GM23248 (cell line): ENCODE data around the gene FSD1L. TPM values are rescaled to one million over a fixed set of nuclear protein-coding genes. Genes with fewer than 3 reads are reported as not detected.

Experiments
- DNase-seq: peaks from one replicate; pipeline ENCODE4 v3.0.0-alpha.2; 2015
- H2AFZ ChIP-seq: fragments of 200-600 bp; sonication (generic); 2 replicates; pipeline ENCODE4 v1.6.1; 2016; ENCODE audit warnings: antibody characterized with exemption
- H3F3A ChIP-seq: fragments of 200-600 bp; sonication (generic); 2 replicates; pipeline ENCODE4 v1.6.1; 2016; ENCODE audit warnings: mild to moderate bottlenecking, antibody characterized with exemption, mixed run types; ENCODE audit not compliant: insufficient read depth
- H3K27ac ChIP-seq: fragments of 200-600 bp; sonication (generic); 2 replicates; pipeline ENCODE4 v1.5.1; 2016; ENCODE audit warnings: mild to moderate bottlenecking
- H3K27me3 ChIP-seq: fragments of 200-600 bp; sonication (generic); replicated peaks from 2 replicates; pipeline ENCODE4 v1.6.1; 2016; ENCODE audit warnings: mild to moderate bottlenecking; ENCODE audit not compliant: insufficient read depth
- H3K36me3 ChIP-seq: fragments of 200-600 bp; sonication (generic); 2 replicates; pipeline ENCODE4 v1.6.1; 2016; ENCODE audit warnings: low read depth, mild to moderate bottlenecking
- H3K4me1 ChIP-seq: fragments of 200-600 bp; sonication (generic); 2 replicates; pipeline ENCODE4 v1.6.1; 2016; ENCODE audit warnings: mild to moderate bottlenecking; ENCODE audit not compliant: insufficient read depth
- H3K4me2 ChIP-seq: fragments of 200-600 bp; sonication (generic); one replicate; pipeline ENCODE4 v1.6.1; 2016; ENCODE audit warnings: mild to moderate bottlenecking; ENCODE audit not compliant: unreplicated experiment
- H3K4me3 ChIP-seq: fragments of 200-600 bp; sonication (generic); 2 replicates; pipeline ENCODE4 v1.5.1; 2016; ENCODE audit warnings: mild to moderate bottlenecking
- H3K79me2 ChIP-seq: fragments of 200-600 bp; sonication (generic); 2 replicates; pipeline ENCODE4 v1.6.1; 2016; ENCODE audit warnings: mild to moderate bottlenecking; ENCODE audit not compliant: insufficient read depth
- H3K9ac ChIP-seq: fragments of 200-600 bp; sonication (generic); 2 replicates; pipeline ENCODE4 v1.6.1; 2016; ENCODE audit warnings: mild to moderate bottlenecking
- H3K9me2 ChIP-seq: fragments of 200-600 bp; sonication (generic); 2 replicates; pipeline ENCODE4 v1.6.1; 2016; ENCODE audit warnings: mixed run types, mild to moderate bottlenecking, moderate library complexity; ENCODE audit not compliant: insufficient read depth
- H3K9me3 ChIP-seq: fragments of 200-600 bp; sonication (generic); one replicate; pipeline ENCODE4 v1.6.1; 2017; ENCODE audit warnings: low read depth
- H4K20me1 ChIP-seq: fragments of 200-600 bp; sonication (generic); 2 replicates; pipeline ENCODE4 v1.6.0; 2016; ENCODE audit not compliant: insufficient read depth
- EZH2 ChIP-seq: fragments of 200-600 bp; sonication (generic); IDR thresholded peaks from 2 replicates; pipeline ENCODE4 v1.6.1; 2018; ENCODE audit warnings: antibody characterized with exemption, mild to moderate bottlenecking; ENCODE audit not compliant: insufficient read depth, poor library complexity, severe bottlenecking
- EZH2phosphoT487 ChIP-seq: fragments of 200-600 bp; sonication (generic); IDR thresholded peaks from 2 replicates; pipeline ENCODE4 v1.6.1; 2018; ENCODE audit warnings: antibody characterized with exemption, moderate library complexity, mild to moderate bottlenecking, low read depth; ENCODE audit not compliant: insufficient read depth
- WGBS, 2 experiments: methylation state at CpG; one replicate each; pipeline ENCODE4 v1.1.6; 2015 to 2017; ENCODE audit warnings: low lambda C conversion rate in 2 of 2, low coverage in 1 of 2; ENCODE audit errors: missing lambda C conversion rate in 2 of 2; 5-methylcytosine and 5-hydroxymethylcytosine counted together
- in situ Hi-C: fragments of 300-500 bp; cut with MboI; formaldehyde crosslinking; loops from 2 replicates; pipeline ENCODE4 v1.15.0; 2020
- polyA plus RNA-seq: library from polyadenylated mRNA; unstranded; fragments of >200 nt; fragmentation: Nextera tagmentation; extraction: Ambion mirVana; gene quantifications from 2 replicates; pipeline ENCODE4 v1.2.1, GENCODE V29; 2016
- total RNA-seq: library from RNA; depleted of rRNA; stranded (reverse); fragments of >200 nt; shearing (Covaris generic); gene quantifications from 2 replicates; pipeline ENCODE4 v1.2.3, GENCODE V29; 2014

FSD1L gene
- total and polyA plus RNA-seq, 2 experiments from 2014 or later: 2.7 TPM

GRCh38 chr9:105458404-105458803 lies 10.6 kb downstream of the FSD1L start:
- WGBS, 2 experiments: 90 to 91% methylated on average over 3 of the region's 3 CpGs
- Histone ChIP-seq H3K4me3 (no peak overlapping the region), H3K4me1 (peaks cover 13% of the 10 kb centered on the region), H3K27me3 (no peaks in the 10 kb centered on the region), H3K27ac (no peak overlapping the region), H3K9me2 (no peaks in the 10 kb centered on the region), H3K4me2 (no peak overlapping the region), H2AFZ (no peak overlapping the region), H3K9ac (no peak overlapping the region), H3K36me3 (no peaks in the 10 kb centered on the region), H3K79me2 (peaks cover 100% of the 10 kb centered on the region), H3F3A (no peaks in the 10 kb centered on the region), H3K9me3 (no peaks in the 10 kb centered on the region), H4K20me1 (peaks cover 7% of the 10 kb centered on the region; the same call in 1 of the 2 replicates)
- no peak for DNase-seq
- TF ChIP-seq EZH2phosphoT487 (no peak), EZH2 (no peak)
- in situ Hi-C loops: no loop called here

GRCh38 chr9:105459336-105459735 lies 11.5 kb downstream of the FSD1L start:
- Histone ChIP-seq H3K4me3 (no peak overlapping the region), H3K4me2 (no peak overlapping the region), H3K27me3 (no peaks in the 10 kb centered on the region), H3F3A (no peaks in the 10 kb centered on the region), H3K9me2 (no peaks in the 10 kb centered on the region), H3K9me3 (no peaks in the 10 kb centered on the region), H3K36me3 (peaks cover 6% of the 10 kb centered on the region; the same call in 1 of the 2 replicates), H3K9ac (no peak overlapping the region), H2AFZ (no peak overlapping the region), H4K20me1 (peaks cover 7% of the 10 kb centered on the region; the same call in 1 of the 2 replicates), H3K79me2 (peaks cover 100% of the 10 kb centered on the region), H3K4me1 (peaks cover 13% of the 10 kb centered on the region), H3K27ac (no peak overlapping the region)
- in situ Hi-C loops: no loop called here
- 98% methylated on average over 2 of the region's 2 CpGs for WGBS, 2 experiments
- no peak for DNase-seq
- no peak for TF ChIP-seq EZH2
- no peak for TF ChIP-seq EZH2phosphoT487

GRCh38 chr9:105466898-105467455 lies 19.1 kb downstream of the FSD1L start:
- in situ Hi-C loops: no loop called here
- WGBS, 2 experiments: 77 to 83% methylated on average over 3 of the region's 3 CpGs
- H3K27ac ChIP-seq: no peak overlapping the region

GRCh38 chr9:105468875-105469274 lies 21.0 kb downstream of the FSD1L start:
- Histone ChIP-seq H3K79me2 (peaks cover 69% of the 10 kb centered on the region), H3K9ac (no peak overlapping the region), H3K9me3 (no peaks in the 10 kb centered on the region), H3K9me2 (no peaks in the 10 kb centered on the region), H3K4me1 (peaks cover 6% of the 10 kb centered on the region; the same call in 1 of the 2 replicates), H3K36me3 (peaks cover 57% of the 10 kb centered on the region), H4K20me1 (no peaks in the 10 kb centered on the region), H3K27ac (no peak overlapping the region), H3K27me3 (no peaks in the 10 kb centered on the region), H3K4me3 (no peak overlapping the region), H3F3A (peaks cover 9% of the 10 kb centered on the region; the same call in 1 of the 2 replicates), H2AFZ (no peak overlapping the region), H3K4me2 (no peak overlapping the region)
- no peak for DNase-seq
- TF ChIP-seq EZH2phosphoT487 (no peak), EZH2 (no peak)
- in situ Hi-C loops: no loop called here
- 97 to 100% methylated on average over 1 of the region's 1 CpG for WGBS, 2 experiments

More at GRCh38 chr9:105466898-105467455, 19.1 kb downstream of the FSD1L start:
- H3K27me3 ChIP-seq: no peaks in the 10 kb centered on the region
- DNase-seq: peak; percentile 47
- H3K4me2 ChIP-seq: no peak overlapping the region
- no peak overlapping the region for H2AFZ ChIP-seq
- H3K4me3 ChIP-seq: no peak overlapping the region
- peaks cover 6% of the 10 kb centered on the region; the same call in 1 of the 2 replicates for H3K4me1 ChIP-seq
- H3K9ac ChIP-seq: no peak overlapping the region
- H3K36me3 ChIP-seq: peaks cover 59% of the 10 kb centered on the region
- no peaks in the 10 kb centered on the region for H3K9me2 ChIP-seq
- H3K79me2 ChIP-seq: peaks cover 83% of the 10 kb centered on the region
- H3K9me3 ChIP-seq: no peaks in the 10 kb centered on the region
- no peak for TF ChIP-seq EZH2phosphoT487
- TF ChIP-seq EZH2: no peak
- peaks cover 9% of the 10 kb centered on the region; the same call in 1 of the 2 replicates for H3F3A ChIP-seq
- H4K20me1 ChIP-seq: no peaks in the 10 kb centered on the region
